GM21737 (cell line): ENCODE data around the gene DOCK11.

Experiments
- ATAC-seq: cut with Tn5 transposase; IDR thresholded peaks from one replicate; pipeline ENCODE4 v1.9.1; 2021; ENCODE audit warnings: mild to moderate bottlenecking, moderate library complexity; ENCODE audit not compliant: unreplicated experiment

Gene DOCK11

GRCh38 chrX:118499295-118499694 lies 3.7 kb downstream of the DOCK11 start:
- ATAC-seq = no peak

GRCh38 chrX:118502161-118502789 lies 6.7 kb downstream of the DOCK11 start:
- no peak for ATAC-seq

- ATAC-seq = no peak
Measured at GRCh38 chrX:118503260-118504041, 7.8 kb downstream of the DOCK11 start.

GRCh38 chrX:118504581-118504980 lies 9.0 kb downstream of the DOCK11 start:
- no peak for ATAC-seq

- no peak for ATAC-seq
Measured at GRCh38 chrX:118506805-118507480, 11.3 kb downstream of the DOCK11 start.

- ATAC-seq = no peak
Measured at GRCh38 chrX:118507766-118508165, 12.2 kb downstream of the DOCK11 start.

- no peak for ATAC-seq
Measured at GRCh38 chrX:118508221-118508620, 12.6 kb downstream of the DOCK11 start.

- no peak for ATAC-seq
Measured at GRCh38 chrX:118508635-118509034, 13.0 kb downstream of the DOCK11 start.

- ATAC-seq = no peak
Measured at GRCh38 chrX:118510111-118510510, 14.5 kb downstream of the DOCK11 start.

- ATAC-seq = no peak
Measured at GRCh38 chrX:118513120-118513898, 17.7 kb downstream of the DOCK11 start.

- ATAC-seq = no peak
Measured at GRCh38 chrX:118519411-118520215, 24.0 kb downstream of the DOCK11 start.

- no peak for ATAC-seq
Measured at GRCh38 chrX:118520216-118521206, 24.9 kb downstream of the DOCK11 start.

- ATAC-seq = no peak
Measured at GRCh38 chrX:118521435-118521834, 25.8 kb downstream of the DOCK11 start.

- no peak for ATAC-seq
Measured at GRCh38 chrX:118522230-118522926, 26.8 kb downstream of the DOCK11 start.

- ATAC-seq = no peak
Measured at GRCh38 chrX:118523920-118524319, 28.3 kb downstream of the DOCK11 start.

GRCh38 chrX:118524344-118524743 lies 28.7 kb downstream of the DOCK11 start:
- no peak for ATAC-seq

- no peak for ATAC-seq
Measured at GRCh38 chrX:118525174-118525730, 29.6 kb downstream of the DOCK11 start.

- ATAC-seq = no peak
Measured at GRCh38 chrX:118526149-118526548, 30.5 kb downstream of the DOCK11 start.
